CD4-positive, alpha-beta T cell treated with Interleukin-4 for 1 hour (primary cell): Measurements from ENCODE around the gene KCNIP3.
"Not testable (repeated sequence)": the region's sequence is repeated elsewhere in the genome, so short reads cannot be mapped to it uniquely, and the experiment has no call there.

Experiments
- DNase-seq, 2 donors: peaks; one replicate each; pipeline ENCODE4 v3.0.0-alpha.2; 2020 to 2022

Gene KCNIP3

GRCh38 chr2:95372216-95372829, 75.2 kb downstream of the KCNIP3 start:
- peak in 1 of 2 donors; percentile 10 for DNase-seq

GRCh38 chr2:95372845-95373244, 75.7 kb downstream of the KCNIP3 start:
- no peak for DNase-seq

- no peak for DNase-seq
Observed at GRCh38 chr2:95374029-95374428, 76.9 kb downstream of the KCNIP3 start.

- no peak for DNase-seq
Observed at GRCh38 chr2:95374451-95374920, 77.3 kb downstream of the KCNIP3 start.

GRCh38 chr2:95374921-95375471, 77.8 kb downstream of the KCNIP3 start:
- DNase-seq: no peak

- DNase-seq: no peak
Observed at GRCh38 chr2:95375532-95376150, 78.5 kb downstream of the KCNIP3 start.

GRCh38 chr2:95376311-95377215, 79.4 kb downstream of the KCNIP3 start:
- no peak for DNase-seq

- no peak for DNase-seq
Observed at GRCh38 chr2:95377216-95378123, 80.3 kb downstream of the KCNIP3 start.

- DNase-seq: not testable (repeated sequence)
Observed at GRCh38 chr2:95378281-95378680, 81.1 kb downstream of the KCNIP3 start.

- no peak for DNase-seq
Observed at GRCh38 chr2:95379371-95379831, 82.3 kb downstream of the KCNIP3 start.

GRCh38 chr2:95380280-95380679, 83.1 kb downstream of the KCNIP3 start:
- no peak for DNase-seq

- DNase-seq: no peak
Observed at GRCh38 chr2:95380731-95381130, 83.6 kb downstream of the KCNIP3 start.

GRCh38 chr2:95381212-95382191, 84.4 kb downstream of the KCNIP3 start:
- DNase-seq: no peak

GRCh38 chr2:95382192-95382591, 85.0 kb downstream of the KCNIP3 start:
- no peak for DNase-seq

GRCh38 chr2:95382686-95383634, 85.8 kb downstream of the KCNIP3 start:
- no peak for DNase-seq

- no peak for DNase-seq
Observed at GRCh38 chr2:95383635-95384027, 86.5 kb downstream of the KCNIP3 start.

GRCh38 chr2:95384854-95385569, 87.9 kb downstream of the KCNIP3 start:
- no peak for DNase-seq

- DNase-seq: no peak
Observed at GRCh38 chr2:95385570-95385984, 88.4 kb downstream of the KCNIP3 start.

- DNase-seq: no peak
Observed at GRCh38 chr2:95386031-95386430, 88.9 kb downstream of the KCNIP3 start.
